ENCODE results near the gene BPGM. TPM values are rescaled to one million over a fixed set of nuclear protein-coding genes. Genes with fewer than 3 reads are reported as not detected.
A peak's percentile ranks its signal among the peaks of the same experiment; 100 is the strongest.
"Not testable (repeated sequence)": the region's sequence is repeated elsewhere in the genome, so short reads cannot be mapped to it uniquely, and the experiment has no call there.

Gene BPGM
- total RNA-seq, 2 experiments from 2014 or later: 16.3 to 17.4 TPM

GRCh38 chr7:134641981-134642380 is 4.7 kb upstream of the BPGM start:
- H3K27me3 Mint-ChIP-seq, H3K27ac Mint-ChIP-seq: not testable (repeated sequence)
- H3K4me1 Mint-ChIP-seq: peaks cover 40% of the 10 kb centered on the region

GRCh38 chr7:134643131-134643530 is 3.5 kb upstream of the BPGM start:
- DNase-seq: no peak
- peaks cover 9% of the 10 kb centered on the region for H3K36me3 Mint-ChIP-seq
- H3K27ac Mint-ChIP-seq: peak overlapping the region; percentile 38
- H3K9me3 Mint-ChIP-seq: peaks cover 8% of the 10 kb centered on the region
- H3K4me3 Mint-ChIP-seq: no peak overlapping the region
- H3K4me1 Mint-ChIP-seq: peaks cover 32% of the 10 kb centered on the region
- H3K27me3 Mint-ChIP-seq: no peaks in the 10 kb centered on the region

More at GRCh38 chr7:134641981-134642380, 4.7 kb upstream of the BPGM start:
- not testable (repeated sequence) for H3K36me3 Mint-ChIP-seq, H3K9me3 Mint-ChIP-seq, H3K4me3 Mint-ChIP-seq, DNase-seq

- H3K4me3 Mint-ChIP-seq: no peak overlapping the region
- H3K36me3 Mint-ChIP-seq: peaks cover 24% of the 10 kb centered on the region
- peaks cover 8% of the 10 kb centered on the region for H3K9me3 Mint-ChIP-seq
- no peak for DNase-seq
- peaks cover 44% of the 10 kb centered on the region for H3K4me1 Mint-ChIP-seq
- no peaks in the 10 kb centered on the region for H3K27me3 Mint-ChIP-seq
- H3K27ac Mint-ChIP-seq: no peak overlapping the region
These were observed 1.2 kb upstream of the BPGM start for GRCh38 chr7:134645478-134645877.

GRCh38 chr7:134645935-134646334 is 718 bp upstream of the BPGM start:
- no peaks in the 10 kb centered on the region for H3K27me3 Mint-ChIP-seq
- peaks cover 40% of the 10 kb centered on the region for H3K4me1 Mint-ChIP-seq
- H3K36me3 Mint-ChIP-seq: peaks cover 25% of the 10 kb centered on the region
- H3K27ac Mint-ChIP-seq: no peak overlapping the region
- no peak overlapping the region for H3K4me3 Mint-ChIP-seq
- no peak for DNase-seq
- peaks cover 8% of the 10 kb centered on the region for H3K9me3 Mint-ChIP-seq

- Mint-ChIP-seq H3K27ac (peak overlapping the region; percentile 50), H3K4me3 (no peak overlapping the region), H3K9me3 (no peaks in the 10 kb centered on the region), H3K36me3 (peaks cover 16% of the 10 kb centered on the region), H3K4me1 (peaks cover 46% of the 10 kb centered on the region), H3K27me3 (no peaks in the 10 kb centered on the region)
- no peak for DNase-seq
These were observed 1.8 kb downstream of the BPGM start for GRCh38 chr7:134648456-134648855.

GRCh38 chr7:134649226-134649775 is 2.6 kb downstream of the BPGM start:
- no peak overlapping the region for H3K27ac Mint-ChIP-seq
- H3K4me3 Mint-ChIP-seq: no peak overlapping the region
- H3K4me1 Mint-ChIP-seq: peaks cover 47% of the 10 kb centered on the region
- H3K36me3 Mint-ChIP-seq: peaks cover 21% of the 10 kb centered on the region
- H3K27me3 Mint-ChIP-seq: no peaks in the 10 kb centered on the region
- DNase-seq: no peak
- H3K9me3 Mint-ChIP-seq: no peaks in the 10 kb centered on the region

GRCh38 chr7:134651991-134652390 is 5.3 kb downstream of the BPGM start:
- peaks cover 46% of the 10 kb centered on the region for H3K4me1 Mint-ChIP-seq
- peaks cover 10% of the 10 kb centered on the region for H3K9me3 Mint-ChIP-seq
- H3K27me3 Mint-ChIP-seq: no peaks in the 10 kb centered on the region
- peaks cover 48% of the 10 kb centered on the region for H3K36me3 Mint-ChIP-seq
- no peak for DNase-seq
- H3K27ac Mint-ChIP-seq: no peak overlapping the region
- no peak overlapping the region for H3K4me3 Mint-ChIP-seq

GRCh38 chr7:134654104-134654775 is 7.6 kb downstream of the BPGM start:
- Mint-ChIP-seq H3K4me3 (no peak overlapping the region), H3K27ac (peak overlapping the region; percentile 79), H3K9me3 (peaks cover 10% of the 10 kb centered on the region), H3K27me3 (no peaks in the 10 kb centered on the region), H3K4me1 (peaks cover 45% of the 10 kb centered on the region), H3K36me3 (peaks cover 56% of the 10 kb centered on the region)
- no peak for DNase-seq

- peaks cover 54% of the 10 kb centered on the region for H3K4me1 Mint-ChIP-seq
- no peak overlapping the region for H3K4me3 Mint-ChIP-seq
- H3K36me3 Mint-ChIP-seq: peaks cover 63% of the 10 kb centered on the region
- peak overlapping the region; percentile 10 for H3K27ac Mint-ChIP-seq
- no peak for DNase-seq
- H3K27me3 Mint-ChIP-seq: no peaks in the 10 kb centered on the region
- peaks cover 10% of the 10 kb centered on the region for H3K9me3 Mint-ChIP-seq
These were observed 10.9 kb downstream of the BPGM start for GRCh38 chr7:134657526-134657925.

GRCh38 chr7:134660242-134660785 is 13.7 kb downstream of the BPGM start:
- Mint-ChIP-seq H3K36me3 (peaks cover 65% of the 10 kb centered on the region), H3K27ac (no peak overlapping the region), H3K27me3 (no peaks in the 10 kb centered on the region), H3K4me1 (peaks cover 41% of the 10 kb centered on the region), H3K9me3 (peaks cover 13% of the 10 kb centered on the region), H3K4me3 (no peak overlapping the region)
- no peak for DNase-seq

- no peak overlapping the region for H3K27ac Mint-ChIP-seq
- peaks cover 37% of the 10 kb centered on the region for H3K4me1 Mint-ChIP-seq
- peaks cover 12% of the 10 kb centered on the region for H3K9me3 Mint-ChIP-seq
- no peaks in the 10 kb centered on the region for H3K27me3 Mint-ChIP-seq
- H3K4me3 Mint-ChIP-seq: no peak overlapping the region
- no peak for DNase-seq
- peaks cover 60% of the 10 kb centered on the region for H3K36me3 Mint-ChIP-seq
These were observed 14.3 kb downstream of the BPGM start for GRCh38 chr7:134660961-134661376.

GRCh38 chr7:134662166-134662870 is 15.7 kb downstream of the BPGM start:
- H3K27ac Mint-ChIP-seq: no peak overlapping the region
- H3K36me3 Mint-ChIP-seq: peaks cover 56% of the 10 kb centered on the region
- peaks cover 7% of the 10 kb centered on the region for H3K9me3 Mint-ChIP-seq
- DNase-seq: no peak
- no peaks in the 10 kb centered on the region for H3K27me3 Mint-ChIP-seq
- H3K4me3 Mint-ChIP-seq: no peak overlapping the region
- H3K4me1 Mint-ChIP-seq: peaks cover 50% of the 10 kb centered on the region

- no peak for DNase-seq
- peaks cover 47% of the 10 kb centered on the region for H3K4me1 Mint-ChIP-seq
- H3K36me3 Mint-ChIP-seq: peaks cover 53% of the 10 kb centered on the region
- no peak overlapping the region for H3K27ac Mint-ChIP-seq
- H3K27me3 Mint-ChIP-seq: no peaks in the 10 kb centered on the region
- peaks cover 7% of the 10 kb centered on the region for H3K9me3 Mint-ChIP-seq
- H3K4me3 Mint-ChIP-seq: no peak overlapping the region
These were observed 16.2 kb downstream of the BPGM start for GRCh38 chr7:134662871-134663205.

GRCh38 chr7:134665045-134665444 is 18.4 kb downstream of the BPGM start:
- not testable (repeated sequence) for H3K27ac Mint-ChIP-seq, H3K9me3 Mint-ChIP-seq, H3K4me3 Mint-ChIP-seq, DNase-seq, H3K27me3 Mint-ChIP-seq
- H3K4me1 Mint-ChIP-seq: peaks cover 61% of the 10 kb centered on the region
- peaks cover 52% of the 10 kb centered on the region for H3K36me3 Mint-ChIP-seq

- H3K4me1 Mint-ChIP-seq: peaks cover 56% of the 10 kb centered on the region
- no peak for DNase-seq
- H3K36me3 Mint-ChIP-seq: peaks cover 42% of the 10 kb centered on the region
- peak overlapping the region; percentile 83 for H3K27ac Mint-ChIP-seq
- peaks cover 8% of the 10 kb centered on the region for H3K9me3 Mint-ChIP-seq
- peak overlapping the region; percentile 22 for H3K4me3 Mint-ChIP-seq
- H3K27me3 Mint-ChIP-seq: no peaks in the 10 kb centered on the region
These were observed 21.2 kb downstream of the BPGM start for GRCh38 chr7:134667899-134668298.

All from activated naive CD8-positive, alpha-beta T cell treated with anti-CD3 and anti-CD28 coated beads for 36 hours (primary cell).